Fibroblast of skin of back (primary cell): ENCODE measurements around the gene CDK6.

Experiments
- DNase-seq: peaks from one replicate; pipeline ENCODE4 v3.0.0-alpha.2; 2013

CDK6 gene

DNA sequence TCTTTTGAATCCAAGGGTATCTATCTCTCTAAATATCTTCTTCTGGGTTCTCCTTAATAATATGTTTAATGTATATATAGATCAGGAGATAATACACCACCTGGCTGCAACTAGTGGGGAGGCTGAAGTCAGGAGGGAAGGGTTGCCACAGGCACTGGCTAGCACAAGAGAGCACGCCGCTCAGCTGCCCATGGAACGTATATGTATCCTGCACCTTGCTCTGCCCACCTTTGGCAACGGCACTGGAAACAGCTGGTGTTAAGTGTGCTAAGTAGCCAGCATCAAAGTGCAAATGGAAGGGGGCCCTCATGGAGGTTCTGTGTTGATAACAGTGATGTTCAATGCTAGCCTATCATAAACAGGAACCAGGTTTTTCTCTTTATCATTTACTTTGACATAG is 196.4 kb downstream of the CDK6 start:
- DNase-seq, result no peak

DNA sequence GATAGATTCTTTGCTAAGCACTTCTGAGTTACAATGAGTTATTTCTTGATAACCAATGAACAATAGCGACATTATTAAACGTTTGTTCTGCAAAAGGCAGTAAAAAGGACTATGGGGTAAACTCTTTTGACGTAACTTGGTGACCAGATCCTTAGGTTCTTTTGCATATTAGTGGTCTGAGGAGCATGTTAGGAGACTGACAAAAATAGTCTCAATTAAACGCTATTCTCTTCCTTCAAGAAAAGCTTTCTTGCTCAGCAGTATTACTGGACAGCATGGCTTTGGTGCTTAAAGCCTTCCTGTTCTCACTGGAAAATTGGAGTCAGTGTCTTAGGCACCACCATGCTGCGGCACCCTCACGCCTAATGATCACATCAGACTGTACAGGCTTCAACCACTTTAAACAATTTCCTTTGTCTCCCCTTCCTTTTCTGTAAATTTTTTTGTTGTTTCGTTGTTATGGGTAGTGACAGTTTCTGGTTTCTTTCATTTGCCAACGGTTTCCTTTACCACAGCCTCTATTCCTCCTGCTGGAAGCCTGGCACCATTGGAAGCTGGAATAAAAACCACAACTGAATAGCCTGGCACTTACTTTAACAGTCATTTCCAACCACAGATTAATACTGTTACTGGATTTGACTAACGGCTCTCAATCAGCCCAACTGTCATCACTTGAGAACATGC is 197.0 kb downstream of the CDK6 start:
- DNase-seq, result no peak

DNA sequence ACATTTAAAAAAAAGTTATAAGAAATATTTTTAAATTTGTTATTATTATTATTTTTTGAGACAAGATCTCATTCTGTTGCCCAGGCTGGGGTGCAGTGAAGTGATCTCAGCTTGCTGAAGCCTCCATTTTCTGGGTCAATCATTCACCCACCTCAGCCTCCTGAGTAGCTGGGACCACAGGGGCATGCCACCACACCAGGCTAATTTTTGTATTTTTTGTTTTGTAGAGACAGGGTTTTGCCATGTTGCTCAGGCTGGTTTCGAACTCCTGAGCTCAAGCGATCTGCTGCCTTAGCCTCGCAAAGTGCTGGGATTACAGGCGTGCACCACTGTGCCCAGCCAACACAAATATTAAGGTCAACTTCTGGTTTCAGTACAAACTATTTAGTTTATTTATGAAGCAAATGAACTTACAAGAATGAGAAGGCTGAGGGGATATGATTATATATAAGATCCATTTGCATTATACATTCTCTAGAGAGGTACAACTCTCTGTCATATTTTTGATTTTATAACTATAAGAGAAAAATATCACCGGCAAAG is 200.3 kb downstream of the CDK6 start:
- no peak for DNase-seq

GRCh38 chr7:92635538-92635937 is 200.8 kb downstream of the CDK6 start:
- DNase-seq, result no peak

DNA sequence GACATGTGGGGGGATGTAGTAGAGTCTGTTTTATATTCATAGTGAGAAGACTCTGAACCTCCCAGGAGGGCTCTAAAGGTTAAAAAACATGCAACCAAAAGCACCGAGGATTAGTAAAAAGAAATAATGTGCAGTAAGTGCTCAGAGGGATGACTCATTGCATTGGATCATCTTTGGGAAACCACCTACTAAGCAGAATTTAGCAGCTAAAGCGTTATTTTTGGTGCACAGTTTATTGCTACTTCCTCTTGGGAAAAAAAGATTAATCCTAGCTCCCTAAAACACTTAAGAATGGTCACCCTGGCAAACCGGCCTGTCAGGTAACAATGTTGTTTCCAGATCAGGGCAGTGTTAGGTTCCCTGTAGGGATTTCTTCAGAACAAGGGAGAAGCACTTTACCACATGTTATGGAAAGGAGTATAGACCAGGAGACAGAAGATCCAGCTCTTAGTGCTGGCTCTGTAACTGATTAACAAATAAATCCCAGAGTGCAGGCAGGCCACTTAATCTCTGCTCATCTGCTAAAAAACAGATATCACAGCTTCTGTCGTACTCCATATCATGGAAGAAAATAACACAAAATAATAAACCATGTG is 201.4 kb downstream of the CDK6 start:
- DNase-seq, result peak; percentile 82

- DNase-seq, result no peak
Measured at GRCh38 chr7:92634205-92634604, 202.2 kb downstream of the CDK6 start.

GRCh38 chr7:92633211-92633906 is 203.0 kb downstream of the CDK6 start:
- DNase-seq, result peak; percentile 94

GRCh38 chr7:92632791-92633190 is 203.6 kb downstream of the CDK6 start:
- DNase-seq, result no peak

- no peak for DNase-seq
Measured at GRCh38 chr7:92631850-92632487, 204.4 kb downstream of the CDK6 start.

DNA sequence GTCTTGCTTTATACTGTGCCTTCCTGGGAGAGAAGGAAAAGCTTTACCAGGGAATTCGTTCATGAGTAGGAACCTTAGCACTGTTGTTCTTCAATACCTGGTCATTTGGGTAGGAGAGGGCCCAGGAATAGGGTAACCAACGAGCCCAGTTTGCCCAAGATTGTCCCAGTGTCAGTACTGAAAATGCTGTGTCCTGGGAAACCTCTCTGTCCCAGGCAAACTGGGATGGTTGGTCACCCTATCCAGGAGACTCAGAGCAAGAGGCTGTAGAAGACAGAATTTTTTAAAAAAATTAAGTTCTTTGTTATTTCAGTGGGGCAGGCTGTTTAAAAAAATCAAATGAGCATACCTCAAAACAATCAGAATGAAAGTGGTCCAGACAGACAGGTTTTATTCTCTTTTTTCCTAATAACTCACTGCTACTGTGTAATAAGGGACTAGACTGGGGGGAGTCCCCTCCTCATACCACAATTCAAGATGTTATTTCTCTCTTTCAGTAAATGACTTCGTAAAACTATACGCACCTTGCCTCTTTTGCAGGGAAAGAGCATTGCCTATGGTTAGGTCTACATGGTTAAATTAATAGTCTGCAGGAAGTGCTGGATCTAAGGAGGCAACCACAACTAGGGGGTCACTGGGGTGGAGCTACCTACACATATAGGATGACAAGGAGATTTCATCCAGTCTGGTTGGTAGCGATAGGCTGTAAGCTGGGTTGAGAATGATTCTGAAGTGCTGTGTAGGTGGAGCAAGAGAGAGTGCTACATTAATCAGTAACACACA is 205.1 kb downstream of the CDK6 start:
- DNase-seq, result no peak

- DNase-seq, result no peak
Measured at GRCh38 chr7:92629779-92630178, 206.6 kb downstream of the CDK6 start.

GRCh38 chr7:92627956-92628355 is 208.4 kb downstream of the CDK6 start:
- DNase-seq, result no peak

- DNase-seq, result no peak
Measured at GRCh38 chr7:92626281-92626809, 210.0 kb downstream of the CDK6 start.

DNA sequence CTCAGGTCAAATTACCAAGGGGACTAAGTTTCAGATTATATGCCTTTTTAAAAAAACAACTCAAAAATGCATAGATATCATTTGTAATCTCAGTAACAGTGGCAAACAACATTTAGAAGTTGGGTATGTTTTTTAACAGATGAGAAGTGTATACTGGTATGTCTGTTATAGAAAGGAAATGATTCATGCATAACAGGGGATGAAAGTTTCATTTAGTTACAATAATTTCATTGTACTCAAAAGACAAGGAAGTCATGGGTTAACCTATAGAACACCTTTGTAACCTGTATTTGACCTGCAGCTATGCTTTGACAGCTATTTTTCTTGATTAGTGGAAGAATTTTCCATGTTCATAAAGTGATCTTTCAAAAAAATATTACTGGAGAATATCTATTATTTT is 210.8 kb downstream of the CDK6 start:
- DNase-seq, result peak; percentile 56

GRCh38 chr7:92624298-92624996 is 211.9 kb downstream of the CDK6 start:
- DNase-seq, result no peak

DNA sequence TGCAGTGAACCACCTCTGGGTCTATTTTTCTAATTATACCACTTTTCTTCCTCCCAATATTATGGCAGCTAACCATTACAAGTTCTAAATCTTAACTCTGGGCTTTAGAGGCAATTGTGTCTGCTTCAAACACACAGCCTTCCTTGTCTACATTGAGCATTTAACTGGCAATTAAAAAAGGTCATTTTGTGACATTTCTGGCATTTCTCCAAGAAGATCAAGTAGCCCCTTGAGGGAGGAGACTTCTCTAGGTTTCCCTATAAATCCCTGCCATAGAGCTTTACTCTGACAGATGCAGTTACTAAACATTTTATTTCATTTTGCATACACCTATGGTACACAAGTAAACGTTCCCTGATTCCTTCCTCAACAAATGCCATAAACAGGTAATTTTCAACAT is 212.8 kb downstream of the CDK6 start:
- DNase-seq, result no peak

DNA sequence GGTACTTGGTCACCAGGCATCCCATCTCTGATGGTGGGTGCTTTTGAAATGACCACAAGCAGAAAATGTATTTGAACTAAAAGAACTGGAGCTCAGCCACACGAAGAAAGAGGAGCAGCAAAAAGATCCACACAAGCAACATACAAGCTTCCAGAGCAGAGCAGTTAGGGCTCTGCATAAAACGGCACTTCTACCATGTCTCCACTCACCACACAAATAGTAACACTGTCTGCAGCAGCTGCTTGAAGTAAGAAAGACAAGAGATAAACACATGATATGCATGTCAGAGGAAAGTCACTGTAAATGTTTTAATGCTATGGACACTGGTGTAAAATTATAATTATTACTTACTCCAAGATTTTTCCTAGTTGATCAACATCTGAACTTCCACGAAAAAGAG is 213.7 kb downstream of the CDK6 start:
- no peak for DNase-seq

- no peak for DNase-seq
Measured at GRCh38 chr7:92622030-92622429, 214.3 kb downstream of the CDK6 start.

DNA sequence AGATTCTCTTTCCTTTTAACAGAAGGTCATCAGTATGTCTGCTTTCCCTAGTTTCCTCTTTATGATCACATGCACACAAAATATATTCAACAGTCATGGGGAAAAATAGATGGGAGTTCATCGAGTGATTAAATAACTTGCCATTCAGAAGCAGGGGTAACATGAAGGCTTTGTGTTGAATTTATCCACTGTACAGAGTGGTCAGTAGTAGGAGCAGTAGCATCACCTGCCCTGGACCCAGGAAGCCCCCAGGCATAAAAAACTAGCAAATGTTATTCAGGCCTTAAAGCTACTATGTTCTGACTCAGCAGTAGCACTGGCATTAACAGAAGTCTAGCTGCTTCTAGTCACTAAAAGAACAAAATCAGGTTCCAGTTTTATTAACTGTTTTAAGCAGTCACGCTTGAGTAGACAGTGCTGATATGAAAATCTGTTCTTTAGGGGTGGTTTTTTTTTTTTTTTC is 214.8 kb downstream of the CDK6 start:
- DNase-seq, result no peak

GRCh38 chr7:92621026-92621540 is 215.3 kb downstream of the CDK6 start:
- DNase-seq, result peak; percentile 88

- DNase-seq, result no peak
Measured at GRCh38 chr7:92615861-92616260, 220.5 kb downstream of the CDK6 start.
